ENCODE results near the gene SYNE1. TPM values are rescaled to one million over a fixed set of nuclear protein-coding genes. Genes with fewer than 3 reads are reported as not detected.

The SYNE1 gene
- total and polyA plus RNA-seq, 2 of the 8 experiments (the other 6 are each of a cell fraction or from before 2014, with no cell fraction given): 2.8 to 5.5 TPM

DNA sequence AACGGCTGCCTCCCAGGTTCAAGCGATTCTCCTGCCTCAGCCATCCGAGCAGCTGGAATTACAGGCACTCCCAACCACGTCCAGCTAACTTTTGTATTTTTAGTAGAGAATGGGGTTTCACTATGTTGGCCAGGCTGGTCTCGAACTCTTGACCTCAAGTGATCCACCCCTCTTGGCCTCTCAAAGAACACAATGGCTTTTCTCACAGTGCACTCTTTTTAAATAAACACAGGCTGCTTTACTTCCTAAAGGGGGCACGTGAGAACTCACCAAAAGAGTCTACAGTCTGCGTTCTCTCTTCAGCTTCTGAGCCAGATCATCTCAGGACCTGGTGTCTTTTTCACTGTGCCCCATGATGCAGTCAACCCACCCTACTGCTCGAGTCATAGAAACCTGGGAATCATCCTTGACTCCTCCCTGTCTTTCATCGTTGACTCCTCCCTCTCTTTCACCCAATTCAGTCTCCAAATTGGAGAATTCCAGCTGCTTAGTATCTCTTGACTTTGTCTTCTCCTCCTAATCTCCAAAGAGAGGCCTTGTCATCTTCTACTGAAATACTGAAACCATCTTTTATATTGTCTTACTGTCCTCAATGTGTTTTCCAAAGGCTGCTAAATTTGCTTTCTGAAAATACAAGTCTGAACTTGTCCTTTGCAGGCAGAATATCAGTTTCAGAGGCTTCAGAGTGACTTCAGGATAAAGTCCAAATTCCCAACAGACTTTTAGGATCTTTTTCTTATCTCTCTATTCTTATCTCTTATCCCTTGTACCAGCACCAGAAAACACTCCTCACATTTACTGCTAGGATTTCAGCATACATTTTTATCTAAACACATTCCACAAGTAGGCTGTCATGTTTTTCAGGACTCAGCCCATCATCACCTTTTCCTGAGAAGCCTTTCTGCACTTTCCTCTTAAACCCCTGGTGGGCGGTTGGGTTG is 323.4 kb downstream of the SYNE1 start:
- Histone ChIP-seq H2BK5ac (ENCODE audit: low read depth, low read length) (no peak overlapping the region), H3K36me3 (ENCODE audit: control insufficient read depth in 2 of 4, insufficient read depth in 4 of 4, low read length in 3 of 4) (no peaks in the 10 kb centered on the region), H2BK15ac (ENCODE audit: low read length) (no peak overlapping the region), H3K4me1 (replicated peaks in 1 of 4; ENCODE audit: control insufficient read depth in 3 of 4, insufficient read depth in 4 of 4, low read length in 3 of 4) (no peaks in the 10 kb centered on the region), H3K27me3 (replicated peaks in 1 of 4; ENCODE audit: control insufficient read depth in 3 of 4, extremely low read depth in 1 of 4, insufficient read depth in 3 of 4, low read length in 3 of 4) (no peaks in the 10 kb centered on the region), H2AK5ac (ENCODE audit: low read depth, low read length) (no peak overlapping the region), H3K18ac (ENCODE audit: extremely low read depth, low read length) (no peak overlapping the region), H2BK120ac (replicated peaks; ENCODE audit: low read depth, low read length) (no peak overlapping the region), H3K9ac (replicated peaks in 1 of 4; ENCODE audit: extremely low read depth in 1 of 4, low read depth in 3 of 4, low read length in 3 of 4) (no peak overlapping the region), H4K8ac (ENCODE audit: extremely low read depth, insufficient read depth, low read length) (no peak overlapping the region), H3K14ac (ENCODE audit: insufficient read length) (no peak overlapping the region), H4K91ac (replicated peaks; ENCODE audit: insufficient read length, low read length) (no peak overlapping the region), H2AFZ (ENCODE audit: low read length) (peak overlapping the region; percentile 92; the same call in 1 of the 2 replicates), H3K23ac (ENCODE audit: insufficient read length) (no peak overlapping the region), H3K79me1 (ENCODE audit: low read depth, low read length) (no peaks in the 10 kb centered on the region), H4K5ac (ENCODE audit: insufficient read length, low read depth, low read length) (no peak overlapping the region), H3K27ac (ENCODE audit: low read depth, low read length) (no peak overlapping the region), H4K20me1 (replicated peaks in 1 of 2; ENCODE audit: control insufficient read depth in 1 of 2, insufficient read depth in 2 of 2, low read length in 2 of 2) (no peaks in the 10 kb centered on the region), H2BK20ac (ENCODE audit: low read length) (no peak overlapping the region), H3K56ac (replicated peaks; ENCODE audit: insufficient read length, low read depth, low read length) (no peak overlapping the region), H3K4me3 (ENCODE audit: extremely low read depth in 1 of 4, insufficient read depth in 2 of 4, low read depth in 3 of 4, low read length in 4 of 4) (no peak overlapping the region), H3K4me2 (ENCODE audit: insufficient read depth in 1 of 2, low read depth in 2 of 2, low read length in 2 of 2) (no peak overlapping the region), H3K79me2 (ENCODE audit: control insufficient read depth in 1 of 2, insufficient read depth in 2 of 2, low read length in 2 of 2) (no peaks in the 10 kb centered on the region), H3K23me2 (ENCODE audit: low read depth, low read length) (no peaks in the 10 kb centered on the region), H2BK12ac (ENCODE audit: low read depth, low read length) (no peak overlapping the region), H3K9me3 (ENCODE audit: insufficient read depth in 2 of 2, low read depth in 1 of 2, low read length in 1 of 2) (no peaks in the 10 kb centered on the region), H3K4ac (replicated peaks; ENCODE audit: insufficient read length, low read depth, low read length) (no peak overlapping the region)
- FAIRE-seq (no peak), DNase-seq (ENCODE audit: low read depth in 1 of 2, low spot score in 2 of 2) (no peak)
- ChIA-PET POLR2A (ENCODE audit: partially characterized antibody) (no interaction called here), CTCF (ENCODE audit: partially characterized antibody) (interaction anchor here (0.6 to 2.2 kb wide), 5 partner anchors 8 to 138 kb away, joined by 3 to 7 read pairs (median 4); no protein-coding TSS in a partner anchor)
- WGBS, 2 experiments (ENCODE audit: extremely low coverage in 1 of 2, insufficient coverage in 1 of 2, insufficient read length in 1 of 2, insufficient replicate concordance in 2 of 2, low coverage in 1 of 2, low lambda C conversion rate in 2 of 2, missing lambda C conversion rate in 1 of 2): 87% methylated on average over 10 of the region's 10 CpGs; no CpG with 5 or more reads in 1 of the 2 experiments
- TF ChIP-seq, protein P1, sequence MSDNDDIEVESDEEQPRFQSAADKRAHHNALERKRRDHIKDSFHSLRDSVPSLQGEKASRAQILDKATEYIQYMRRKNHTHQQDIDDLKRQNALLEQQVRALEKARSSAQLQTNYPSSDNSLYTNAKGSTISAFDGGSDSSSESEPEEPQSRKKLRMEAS (IDR thresholded peaks at IDR 0.05): no peak
- TF ChIP-seq TEAD4 (IDR thresholded peaks at IDR 0.05; ENCODE audit: low read depth, low read length) (no peak), EP300 (IDR thresholded peaks at IDR 0.05; ENCODE audit: borderline replicate concordance in 1 of 2, low read depth in 2 of 2, low read length in 2 of 2) (no peak), NANOG (IDR thresholded peaks at IDR 0.05; ENCODE audit: insufficient read depth, low read depth, low read length, poor library complexity, severe bottlenecking) (no peak), YY1 (IDR thresholded peaks at IDR 0.05; ENCODE audit: low read depth, low read length) (no peak), EGR1 (IDR thresholded peaks at IDR 0.05; ENCODE audit: borderline replicate concordance, low read depth, low read length) (no peak), RBBP5 (IDR thresholded peaks at IDR 0.05; ENCODE audit: borderline replicate concordance, low read depth, low read length) (no peak)
- TF ChIP-seq, protein P2, sequence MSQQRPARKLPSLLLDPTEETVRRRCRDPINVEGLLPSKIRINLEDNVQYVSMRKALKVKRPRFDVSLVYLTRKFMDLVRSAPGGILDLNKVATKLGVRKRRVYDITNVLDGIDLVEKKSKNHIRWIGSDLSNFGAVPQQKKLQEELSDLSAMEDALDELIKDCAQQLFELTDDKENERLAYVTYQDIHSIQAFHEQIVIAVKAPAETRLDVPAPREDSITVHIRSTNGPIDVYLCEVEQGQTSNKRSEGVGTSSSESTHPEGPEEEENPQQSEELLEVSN (IDR thresholded peaks at IDR 0.05): no peak
- TF ChIP-seq, protein P3, sequence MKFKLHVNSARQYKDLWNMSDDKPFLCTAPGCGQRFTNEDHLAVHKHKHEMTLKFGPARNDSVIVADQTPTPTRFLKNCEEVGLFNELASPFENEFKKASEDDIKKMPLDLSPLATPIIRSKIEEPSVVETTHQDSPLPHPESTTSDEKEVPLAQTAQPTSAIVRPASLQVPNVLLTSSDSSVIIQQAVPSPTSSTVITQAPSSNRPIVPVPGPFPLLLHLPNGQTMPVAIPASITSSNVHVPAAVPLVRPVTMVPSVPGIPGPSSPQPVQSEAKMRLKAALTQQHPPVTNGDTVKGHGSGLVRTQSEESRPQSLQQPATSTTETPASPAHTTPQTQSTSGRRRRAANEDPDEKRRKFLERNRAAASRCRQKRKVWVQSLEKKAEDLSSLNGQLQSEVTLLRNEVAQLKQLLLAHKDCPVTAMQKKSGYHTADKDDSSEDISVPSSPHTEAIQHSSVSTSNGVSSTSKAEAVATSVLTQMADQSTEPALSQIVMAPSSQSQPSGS (IDR thresholded peaks at IDR 0.05; ENCODE audit: low read length): no peak

All from H1 (cell line).